Panc1 (cell line): Measurements from ENCODE around the gene KRTCAP2.

Source experiments
- POLR2AphosphoS5 ChIP-seq: IDR thresholded peaks from 2 replicates; pipeline ENCODE4 v1.6.1; 2012; ENCODE audit warnings: mild to moderate bottlenecking, low read depth, low read length, moderate library complexity
- SIN3A ChIP-seq: IDR thresholded peaks from 2 replicates; pipeline ENCODE4 v1.6.1; 2012; ENCODE audit warnings: low read depth, mild to moderate bottlenecking, low read length, moderate library complexity, borderline replicate concordance; ENCODE audit not compliant: insufficient read depth
- TCF7L2 ChIP-seq: IDR thresholded peaks from 2 replicates; pipeline ENCODE4 v1.6.1; 2011; ENCODE audit warnings: mild to moderate bottlenecking, low read depth, low read length, inconsistent platforms
- TF ChIP-seq, protein P1 (sequence below): fragments of 450-650 bp; IDR thresholded peaks from 2 replicates; pipeline ENCODE4 v1.5.1; 2017; ENCODE audit warnings: mild to moderate bottlenecking
- TF ChIP-seq, protein P2 (sequence below), 2 experiments: IDR thresholded peaks; 2 replicates each; pipeline ENCODE4 v1.6.1; 2011 to 2012; ENCODE audit warnings: low read depth in 2 of 2, control low read depth in 1 of 2, low read length in 1 of 2, mild to moderate bottlenecking in 1 of 2, moderate library complexity in 1 of 2; ENCODE audit not compliant: insufficient read depth in 1 of 2

DNA sequence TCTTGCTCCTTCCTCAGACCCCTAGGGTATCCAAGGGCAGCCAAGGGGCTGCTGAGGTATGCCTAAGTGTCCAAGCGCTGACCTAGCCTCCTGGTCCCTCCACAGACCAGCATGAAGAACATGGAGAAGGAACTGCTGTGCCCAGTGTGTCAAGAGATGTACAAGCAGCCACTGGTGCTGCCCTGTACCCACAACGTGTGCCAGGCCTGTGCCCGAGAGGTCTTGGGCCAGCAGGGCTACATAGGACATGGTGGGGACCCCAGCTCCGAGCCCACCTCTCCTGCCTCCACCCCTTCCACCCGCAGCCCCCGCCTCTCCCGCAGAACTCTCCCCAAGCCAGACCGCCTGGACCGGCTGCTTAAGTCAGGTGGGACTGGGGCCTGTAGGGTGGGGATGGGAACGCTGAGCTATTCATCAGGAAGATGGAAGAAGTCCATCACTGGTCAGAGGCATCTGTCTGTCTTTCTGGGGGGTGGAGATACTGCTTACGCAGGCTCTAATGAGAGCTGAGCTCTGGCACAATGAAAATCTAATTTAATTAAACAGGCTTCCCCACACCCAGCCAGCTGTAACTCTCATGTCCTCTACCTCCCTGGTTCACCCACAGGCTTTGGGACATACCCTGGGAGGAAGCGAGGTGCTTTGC, 2.3 kb upstream of the KRTCAP2 start:
- TF ChIP-seq, protein P1, sequence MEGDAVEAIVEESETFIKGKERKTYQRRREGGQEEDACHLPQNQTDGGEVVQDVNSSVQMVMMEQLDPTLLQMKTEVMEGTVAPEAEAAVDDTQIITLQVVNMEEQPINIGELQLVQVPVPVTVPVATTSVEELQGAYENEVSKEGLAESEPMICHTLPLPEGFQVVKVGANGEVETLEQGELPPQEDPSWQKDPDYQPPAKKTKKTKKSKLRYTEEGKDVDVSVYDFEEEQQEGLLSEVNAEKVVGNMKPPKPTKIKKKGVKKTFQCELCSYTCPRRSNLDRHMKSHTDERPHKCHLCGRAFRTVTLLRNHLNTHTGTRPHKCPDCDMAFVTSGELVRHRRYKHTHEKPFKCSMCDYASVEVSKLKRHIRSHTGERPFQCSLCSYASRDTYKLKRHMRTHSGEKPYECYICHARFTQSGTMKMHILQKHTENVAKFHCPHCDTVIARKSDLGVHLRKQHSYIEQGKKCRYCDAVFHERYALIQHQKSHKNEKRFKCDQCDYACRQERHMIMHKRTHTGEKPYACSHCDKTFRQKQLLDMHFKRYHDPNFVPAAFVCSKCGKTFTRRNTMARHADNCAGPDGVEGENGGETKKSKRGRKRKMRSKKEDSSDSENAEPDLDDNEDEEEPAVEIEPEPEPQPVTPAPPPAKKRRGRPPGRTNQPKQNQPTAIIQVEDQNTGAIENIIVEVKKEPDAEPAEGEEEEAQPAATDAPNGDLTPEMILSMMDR = no peak
- TF ChIP-seq POLR2AphosphoS5 = no peak
- TF ChIP-seq, protein P2, sequence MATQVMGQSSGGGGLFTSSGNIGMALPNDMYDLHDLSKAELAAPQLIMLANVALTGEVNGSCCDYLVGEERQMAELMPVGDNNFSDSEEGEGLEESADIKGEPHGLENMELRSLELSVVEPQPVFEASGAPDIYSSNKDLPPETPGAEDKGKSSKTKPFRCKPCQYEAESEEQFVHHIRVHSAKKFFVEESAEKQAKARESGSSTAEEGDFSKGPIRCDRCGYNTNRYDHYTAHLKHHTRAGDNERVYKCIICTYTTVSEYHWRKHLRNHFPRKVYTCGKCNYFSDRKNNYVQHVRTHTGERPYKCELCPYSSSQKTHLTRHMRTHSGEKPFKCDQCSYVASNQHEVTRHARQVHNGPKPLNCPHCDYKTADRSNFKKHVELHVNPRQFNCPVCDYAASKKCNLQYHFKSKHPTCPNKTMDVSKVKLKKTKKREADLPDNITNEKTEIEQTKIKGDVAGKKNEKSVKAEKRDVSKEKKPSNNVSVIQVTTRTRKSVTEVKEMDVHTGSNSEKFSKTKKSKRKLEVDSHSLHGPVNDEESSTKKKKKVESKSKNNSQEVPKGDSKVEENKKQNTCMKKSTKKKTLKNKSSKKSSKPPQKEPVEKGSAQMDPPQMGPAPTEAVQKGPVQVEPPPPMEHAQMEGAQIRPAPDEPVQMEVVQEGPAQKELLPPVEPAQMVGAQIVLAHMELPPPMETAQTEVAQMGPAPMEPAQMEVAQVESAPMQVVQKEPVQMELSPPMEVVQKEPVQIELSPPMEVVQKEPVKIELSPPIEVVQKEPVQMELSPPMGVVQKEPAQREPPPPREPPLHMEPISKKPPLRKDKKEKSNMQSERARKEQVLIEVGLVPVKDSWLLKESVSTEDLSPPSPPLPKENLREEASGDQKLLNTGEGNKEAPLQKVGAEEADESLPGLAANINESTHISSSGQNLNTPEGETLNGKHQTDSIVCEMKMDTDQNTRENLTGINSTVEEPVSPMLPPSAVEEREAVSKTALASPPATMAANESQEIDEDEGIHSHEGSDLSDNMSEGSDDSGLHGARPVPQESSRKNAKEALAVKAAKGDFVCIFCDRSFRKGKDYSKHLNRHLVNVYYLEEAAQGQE (IDR thresholded peaks at IDR 0.05; ENCODE audit: insufficient read depth in 1 of 2, low read depth in 2 of 2, low read length in 1 of 2) = no peak
- no peak for TF ChIP-seq SIN3A
- TF ChIP-seq TCF7L2 = no peak
